ENCODE measurements around the gene NXNL1. TPM values are rescaled to one million over a fixed set of nuclear protein-coding genes. Genes with fewer than 3 reads are reported as not detected.

The NXNL1 gene
- total RNA-seq, 1 experiment from 2014 or later, result not detected

DNA sequence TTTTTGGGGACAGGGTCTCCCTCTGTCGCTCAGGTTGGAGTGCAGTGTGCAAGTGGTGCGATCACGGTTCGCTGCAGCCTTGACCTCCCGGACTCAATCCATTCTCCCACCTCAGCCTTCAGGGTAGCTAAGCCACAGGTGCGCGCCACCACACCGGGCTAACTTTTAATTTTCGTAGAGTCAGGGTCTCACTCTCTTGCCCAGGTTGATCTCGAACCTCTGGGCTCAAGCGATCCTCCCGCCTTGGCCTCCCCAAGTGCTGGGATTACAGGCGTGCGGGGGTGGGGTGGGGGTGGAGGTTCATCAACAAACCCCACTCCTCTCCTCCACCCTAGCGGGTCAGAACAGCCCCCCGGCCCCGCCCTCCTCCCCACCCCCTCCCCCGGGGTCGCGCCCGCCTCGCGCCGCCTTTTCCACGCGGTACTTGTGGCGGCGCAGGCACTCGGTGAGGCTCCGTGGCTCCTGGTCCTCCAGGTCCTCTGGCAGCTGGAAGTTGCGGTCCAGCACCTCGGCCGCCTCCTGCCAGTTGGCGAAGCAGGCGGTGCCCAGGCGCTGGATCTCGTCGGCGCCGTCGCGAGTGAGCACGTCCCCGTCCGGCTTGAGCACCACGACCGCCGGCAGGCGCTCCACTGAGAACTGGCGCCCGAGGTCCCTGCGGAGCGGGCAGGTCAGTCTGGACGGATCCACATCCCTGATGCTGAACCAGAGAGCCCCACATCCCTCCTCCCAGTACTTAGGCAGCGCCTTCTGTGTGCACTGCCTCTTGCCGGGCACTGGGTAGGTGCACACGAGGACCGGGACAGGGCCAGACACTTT lies 5.2 kb downstream of the NXNL1 start:
- H3K4me1 Mint-ChIP-seq (ENCODE audit: insufficient read depth, unreplicated experiment), result no peaks in the 10 kb centered on the region
- no peaks in the 10 kb centered on the region for H3K36me3 Mint-ChIP-seq (ENCODE audit: insufficient read depth, unreplicated experiment)
- H3K9me3 Mint-ChIP-seq (ENCODE audit: unreplicated experiment), result no peaks in the 10 kb centered on the region
- CTCF ChIA-PET, result interaction anchor here (0.5 to 1.3 kb wide), 5 partner anchors 10 to 319 kb away, joined by 3 to 4 read pairs (median 4); no protein-coding TSS in a partner anchor
- DNase-seq (ENCODE audit: unreplicated experiment), result no peak
- no peak overlapping the region for H3K27ac Mint-ChIP-seq (ENCODE audit: low read depth, unreplicated experiment)
- intact Hi-C loops (cut with micrococcal nuclease), result no loop called here
- TF ChIP-seq, protein P1, sequence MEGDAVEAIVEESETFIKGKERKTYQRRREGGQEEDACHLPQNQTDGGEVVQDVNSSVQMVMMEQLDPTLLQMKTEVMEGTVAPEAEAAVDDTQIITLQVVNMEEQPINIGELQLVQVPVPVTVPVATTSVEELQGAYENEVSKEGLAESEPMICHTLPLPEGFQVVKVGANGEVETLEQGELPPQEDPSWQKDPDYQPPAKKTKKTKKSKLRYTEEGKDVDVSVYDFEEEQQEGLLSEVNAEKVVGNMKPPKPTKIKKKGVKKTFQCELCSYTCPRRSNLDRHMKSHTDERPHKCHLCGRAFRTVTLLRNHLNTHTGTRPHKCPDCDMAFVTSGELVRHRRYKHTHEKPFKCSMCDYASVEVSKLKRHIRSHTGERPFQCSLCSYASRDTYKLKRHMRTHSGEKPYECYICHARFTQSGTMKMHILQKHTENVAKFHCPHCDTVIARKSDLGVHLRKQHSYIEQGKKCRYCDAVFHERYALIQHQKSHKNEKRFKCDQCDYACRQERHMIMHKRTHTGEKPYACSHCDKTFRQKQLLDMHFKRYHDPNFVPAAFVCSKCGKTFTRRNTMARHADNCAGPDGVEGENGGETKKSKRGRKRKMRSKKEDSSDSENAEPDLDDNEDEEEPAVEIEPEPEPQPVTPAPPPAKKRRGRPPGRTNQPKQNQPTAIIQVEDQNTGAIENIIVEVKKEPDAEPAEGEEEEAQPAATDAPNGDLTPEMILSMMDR (IDR thresholded peaks at IDR 0.05; ENCODE audit: unreplicated experiment), result no peak
- POLR2A ChIA-PET, result no interaction called here
- no peak overlapping the region for H3K4me3 Mint-ChIP-seq (ENCODE audit: unreplicated experiment)
- no peaks in the 10 kb centered on the region for H3K27me3 Mint-ChIP-seq (ENCODE audit: insufficient read depth, unreplicated experiment)
- no TSS peak for BruUV-seq (replicated peaks)

DNA sequence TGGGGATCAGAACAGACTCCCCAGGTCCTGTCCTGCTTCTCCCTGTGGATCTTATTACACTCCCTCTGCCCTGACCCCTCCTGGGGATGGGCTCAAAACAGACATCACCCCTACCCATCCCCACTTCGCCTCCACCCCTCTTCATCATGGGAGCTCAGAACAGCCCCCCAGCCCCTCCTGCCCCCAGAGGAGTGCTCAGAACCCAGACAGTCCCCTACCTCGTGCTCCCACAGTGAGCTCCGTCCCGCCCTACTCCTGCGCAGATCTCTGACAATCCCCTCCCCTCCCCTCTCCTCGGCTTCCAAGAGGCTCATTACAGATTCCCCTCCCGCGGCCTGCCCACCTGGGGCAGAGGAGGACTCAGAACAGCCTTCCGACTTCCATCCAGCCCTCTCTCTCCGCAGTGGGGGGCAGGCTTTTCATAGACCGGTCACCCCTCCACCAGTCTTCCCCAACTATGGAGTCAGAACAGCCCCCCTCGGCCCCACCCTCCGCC lies 6.1 kb downstream of the NXNL1 start:
- Mint-ChIP-seq H3K4me3 (ENCODE audit: unreplicated experiment) (no peak overlapping the region), H3K27ac (ENCODE audit: low read depth, unreplicated experiment) (no peak overlapping the region), H3K27me3 (ENCODE audit: insufficient read depth, unreplicated experiment) (no peaks in the 10 kb centered on the region), H3K9me3 (ENCODE audit: unreplicated experiment) (no peaks in the 10 kb centered on the region), H3K4me1 (ENCODE audit: insufficient read depth, unreplicated experiment) (peaks cover 5% of the 10 kb centered on the region), H3K36me3 (ENCODE audit: insufficient read depth, unreplicated experiment) (no peaks in the 10 kb centered on the region)
- DNase-seq (ENCODE audit: unreplicated experiment), result no peak
- TF ChIP-seq, protein P1 (IDR thresholded peaks at IDR 0.05; ENCODE audit: unreplicated experiment), result no peak
- intact Hi-C loops (cut with micrococcal nuclease), result no loop called here
- ChIA-PET CTCF (interaction anchor here (0.6 to 1.3 kb wide), 5 partner anchors 11 to 1838 kb away, joined by 3 to 4 read pairs (median 4); no protein-coding TSS in a partner anchor), POLR2A (no interaction called here)
- BruUV-seq (replicated peaks), result no TSS peak

DNA sequence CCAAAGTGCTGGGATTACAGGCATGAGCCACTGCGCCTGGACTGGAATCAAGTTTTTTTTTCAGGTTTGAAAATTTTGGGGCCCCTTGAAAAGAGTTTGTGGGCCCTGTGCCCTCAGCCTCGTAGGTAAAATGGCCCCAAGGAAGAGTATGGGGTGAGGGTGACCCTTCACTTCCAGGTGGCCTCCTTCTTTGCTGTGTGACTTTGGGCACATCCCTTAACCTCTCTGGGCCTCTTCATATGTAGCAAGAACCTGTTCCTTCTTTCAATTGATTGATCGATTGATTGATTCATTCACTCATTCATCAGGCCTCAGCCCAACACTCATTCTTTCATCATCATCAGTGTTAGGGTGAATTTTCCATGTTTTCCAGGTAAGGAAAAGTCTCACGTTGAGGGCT lies 8.9 kb downstream of the NXNL1 start:
- no peaks in the 10 kb centered on the region for H3K27me3 Mint-ChIP-seq (ENCODE audit: insufficient read depth, unreplicated experiment)
- TF ChIP-seq, protein P1 (IDR thresholded peaks at IDR 0.05; ENCODE audit: unreplicated experiment), result no peak

More for the DNA sequence above, 8.9 kb downstream of the NXNL1 start:
- H3K4me1 Mint-ChIP-seq (ENCODE audit: insufficient read depth, unreplicated experiment), result peaks cover 5% of the 10 kb centered on the region
- CTCF ChIA-PET, result interaction anchor here (0.6 to 1.2 kb wide), 3 partner anchors 11 to 904 kb away, joined by 3 to 6 read pairs (median 4); no protein-coding TSS in a partner anchor
- POLR2A ChIA-PET, result interaction anchor here (0.6 to 0.7 kb wide), 2 partner anchors 10 to 28 kb away, joined by 3 to 4 read pairs; no protein-coding TSS in a partner anchor
- no peaks in the 10 kb centered on the region for H3K36me3 Mint-ChIP-seq (ENCODE audit: insufficient read depth, unreplicated experiment)
- DNase-seq (ENCODE audit: unreplicated experiment), result no peak
- H3K9me3 Mint-ChIP-seq (ENCODE audit: unreplicated experiment), result no peaks in the 10 kb centered on the region
- H3K4me3 Mint-ChIP-seq (ENCODE audit: unreplicated experiment), result no peak overlapping the region
- no peak overlapping the region for H3K27ac Mint-ChIP-seq (ENCODE audit: low read depth, unreplicated experiment)
- no TSS peak for BruUV-seq (replicated peaks)
- intact Hi-C loops (cut with micrococcal nuclease), result loop anchor here (2.0 kb wide), 1 partner anchor 15 kb away; no protein-coding TSS in a partner anchor
